K562 (cell line): ENCODE results near the gene OR10A2. TPM values are rescaled to one million over a fixed set of nuclear protein-coding genes. Genes with fewer than 3 reads are reported as not detected.
"Not testable (repeated sequence)": the region's sequence is repeated elsewhere in the genome, so short reads cannot be mapped to it uniquely, and the experiment has no call there.

Experiments
- ATAC-seq: fragments of 200-7000 bp; cut with Tn5 transposase; 3 replicates; pipeline ENCODE4 v1.9.1; 2020; ENCODE audit warnings: moderate library complexity
- BruUV-seq: library from RNA; stranded (reverse); fragments of 400-500 nt; replicated peaks from 2 replicates; lab custom pipeline; 2021; lab: Mats Ljungman, UMichigan
- CTCF ChIA-PET: fragments of 300-600 bp; formaldehyde crosslinking; extraction: SDS; loops from one replicate; lab custom pipeline; 2021; ENCODE audit warnings: low intra/inter-chr PET ratio; lab: Yijun Ruan, JAX
- POLR2A ChIA-PET: fragments of 300-600, 350-650 bp; sonication (Branson Sonifier 250); formaldehyde crosslinking; extraction: SDS; loops from one replicate; lab custom pipeline; 2021; ENCODE audit warnings: antibody characterized with exemption, inconsistent platforms; lab: Yijun Ruan, JAX
- DNase-seq, 4 experiments: peaks; one replicate each; pipeline versions ENCODE4 v3.0.0 to v3.0.0-alpha.2; 2011 to 2018; ENCODE audit warnings: low spot score in 3 of 4, mixed read lengths in 3 of 4; ENCODE audit errors: extremely low read depth in 1 of 4
- FAIRE-seq: peaks from 2 replicates; lab custom pipeline; 2011; peaks lifted over from hg19 to GRCh38; lab: Jason Lieb, UNC
- H2AFZ ChIP-seq: 2 replicates; pipeline ENCODE4 v1.6.0; 2011; ENCODE audit warnings: low read depth, low read length, control low read depth, inconsistent platforms
- H3K27ac ChIP-seq: fragments of 200-600 bp; 3 replicates; pipeline ENCODE4 v1.8.0; 2011; ENCODE audit warnings: low read depth, mild to moderate bottlenecking, control low read depth, inconsistent platforms, low read length, moderate library complexity, mixed read lengths; ENCODE audit errors: extremely low read depth
- H3K27me3 ChIP-seq, 2 experiments: fragments of 300-600 bp in 1 of 2; 2 replicates in 1 of 2; 3 replicates in 1 of 2; pipeline versions ENCODE4 v1.6.0 to v1.8.0; 2011; ENCODE audit warnings: inconsistent platforms in 2 of 2, low read length in 2 of 2, mild to moderate bottlenecking in 1 of 2, mixed read lengths in 1 of 2, moderate library complexity in 1 of 2; ENCODE audit not compliant: control insufficient read depth in 2 of 2, insufficient read depth in 2 of 2
- H3K36me3 ChIP-seq: fragments of 300-600 bp; 3 replicates; pipeline ENCODE4 v1.8.0; 2011; ENCODE audit warnings: mild to moderate bottlenecking, low read length, inconsistent platforms; ENCODE audit not compliant: control insufficient read depth, insufficient read depth
- H3K4me1 ChIP-seq, 2 experiments: fragments of 200-600 bp in 1 of 2; replicated peaks in 1 of 2; 2 replicates in 1 of 2; 3 replicates in 1 of 2; pipeline versions ENCODE4 v1.5.1 to v1.8.0; 2011; ENCODE audit warnings: inconsistent platforms in 2 of 2, low read length in 2 of 2, mild to moderate bottlenecking in 1 of 2, mixed read lengths in 1 of 2, moderate library complexity in 1 of 2; ENCODE audit not compliant: control insufficient read depth in 2 of 2, insufficient read depth in 2 of 2
- H3K4me2 ChIP-seq: 2 replicates; pipeline ENCODE4 v1.6.1; 2011; ENCODE audit warnings: low read length, control low read depth, inconsistent platforms, mixed read lengths; ENCODE audit not compliant: insufficient read depth
- H3K4me3 ChIP-seq: fragments of 200-600 bp; sonication (generic), shearing (Covaris generic); 2 replicates; pipeline ENCODE4 v1.5.1; 2016; ENCODE audit warnings: control low read depth, inconsistent platforms
- H3K79me2 ChIP-seq: fragments of 200-600 bp; 3 replicates; pipeline ENCODE4 v1.8.0; 2011; ENCODE audit warnings: low read length, inconsistent platforms; ENCODE audit not compliant: control insufficient read depth, insufficient read depth
- H3K9ac ChIP-seq, 2 experiments: 2 replicates each; pipeline versions ENCODE4 v1.6.0 to v1.6.1; 2011; ENCODE audit warnings: low read depth in 2 of 2, low read length in 2 of 2, control low read depth in 1 of 2, inconsistent platforms in 1 of 2, mild to moderate bottlenecking in 1 of 2, mixed read lengths in 1 of 2; ENCODE audit not compliant: insufficient read depth in 1 of 2
- H3K9me1 ChIP-seq: one replicate; pipeline ENCODE4 v1.6.0; 2011; ENCODE audit warnings: inconsistent platforms, mild to moderate bottlenecking, low read length, moderate library complexity; ENCODE audit not compliant: control insufficient read depth, insufficient read depth
- H3K9me3 ChIP-seq: replicated peaks from 2 replicates; pipeline ENCODE4 v1.5.1; 2011; ENCODE audit warnings: low read depth, low read length, inconsistent platforms; ENCODE audit not compliant: control insufficient read depth, insufficient read depth
- H4K20me1 ChIP-seq: replicated peaks from 2 replicates; pipeline ENCODE4 v1.6.1; 2011; ENCODE audit warnings: low read length, inconsistent platforms, mixed read lengths; ENCODE audit not compliant: control insufficient read depth, insufficient read depth
- NR3C1 ChIP-seq: sonication (generic); formaldehyde crosslinking; IDR thresholded peaks from 2 replicates; pipeline ENCODE4 v1.8.1; 2022; ENCODE audit warnings: missing genetic modification reagents
- PTBP1 ChIP-seq: fragments of 200-400 bp; formaldehyde crosslinking; IDR thresholded peaks from 2 replicates; pipeline ENCODE4 v1.6.1; 2017; ENCODE audit warnings: low read depth, low read length
- REST ChIP-seq, 2 experiments: fragments of 450-650 bp; formaldehyde crosslinking in 1 of 2; IDR thresholded peaks; 2 replicates each; pipeline versions ENCODE4 v1.4.0 to v1.6.1; 2014 to 2020; ENCODE audit warnings: mild to moderate bottlenecking in 2 of 2, borderline replicate concordance in 1 of 2, low read depth in 1 of 2
- U2AF2 ChIP-seq: fragments of 200-400 bp; formaldehyde crosslinking; optimal IDR thresholded peaks from 2 replicates; pipeline ENCODE3; 2017; ENCODE audit warnings: low read depth, mild to moderate bottlenecking, low read length
- WGBS: fragments of 100-300 bp; shearing (Covaris generic); methylation state at CpG from one replicate; pipeline ENCODE4 v1.1.6; 2016; ENCODE audit warnings: low coverage, mixed read lengths; ENCODE audit not compliant: insufficient coverage; ENCODE audit errors: missing lambda C conversion rate; 5-methylcytosine and 5-hydroxymethylcytosine counted together
- in situ Hi-C: fragments of 300-500 bp; cut with MboI; formaldehyde crosslinking; loops from 4 replicates; pipeline ENCODE4 v1.15.0; 2018; ENCODE audit warnings: inconsistent platforms, mixed read lengths
- intact Hi-C: fragments of 100-400 bp; cut with micrococcal nuclease; formaldehyde crosslinking; loops from 2 replicates; pipeline ENCODE4 v1.14.2; 2022
- polyA plus RNA-seq, 8 experiments: library from polyadenylated mRNA; depleted of rRNA in 4 of 8; stranded (reverse) in 5 of 8; unstranded in 3 of 8; fragments of >200 nt; fragmentation: Nextera tagmentation in 2 of 8; fragmentation: Illumina TruSeq in 1 of 8; extraction: Ambion mirVana in 2 of 8; extraction: Trizol in 1 of 8; gene quantifications; 2 replicates each; pipeline versions ENCODE4 v1.2.1 to v1.2.3, GENCODE V29; 2011 to 2014; ENCODE audit warnings: inconsistent platforms in 1 of 8, missing spikeins in 1 of 8
- total RNA-seq, 7 experiments: library from RNA; depleted of rRNA in 6 of 7; stranded (reverse); fragments of >200 nt in 6 of 7; fragmentation: Illumina TruSeq in 2 of 7; extraction: Trizol in 2 of 7; gene quantifications; 2 replicates each; pipeline versions ENCODE4 v1.2.1 to v1.2.3, GENCODE V29; 2011 to 2021; ENCODE audit warnings: low replicate concordance in 1 of 7

OR10A2 gene
- total and polyA plus RNA-seq, 9 of the 15 experiments (the other 6 are each of a cell fraction or from before 2014, with no cell fraction given) = 0.10 TPM; not detected in 8

GRCh38 chr11:6850526-6850925, 12.3 kb upstream of the OR10A2 start (continued):
- TF ChIP-seq REST (IDR thresholded peaks at IDR 0.05; ENCODE audit: borderline replicate concordance) (no peak), REST (CRISPR knock-in tag; IDR thresholded peaks at IDR 0.05; ENCODE audit: low read depth) (no peak), U2AF2 (no peak), PTBP1 (no peak), NR3C1 (CRISPR knock-in tag) (no peak)

- H3K4me2 ChIP-seq, FAIRE-seq, H3K79me2 ChIP-seq, ATAC-seq, CTCF ChIA-PET, DNase-seq, H3K27me3 ChIP-seq, in situ Hi-C loops, H3K9me3 ChIP-seq, H4K20me1 ChIP-seq, POLR2A ChIA-PET, H3K9ac ChIP-seq, BruUV-seq, H2AFZ ChIP-seq, H3K36me3 ChIP-seq, H3K4me1 ChIP-seq, H3K4me3 ChIP-seq, H3K27ac ChIP-seq, H3K9me1 ChIP-seq, intact Hi-C loops: not testable (repeated sequence)
- WGBS = 35% methylated on average over 5 of the region's 6 CpGs
These were observed 8.1 kb upstream of the OR10A2 start for GRCh38 chr11:6854801-6855200.
